Measurements from ENCODE around the gene FGD5. TPM values are rescaled to one million over a fixed set of nuclear protein-coding genes. Genes with fewer than 3 reads are reported as not detected.

FGD5 gene
- total and polyA plus RNA-seq, 2 experiments from 2014 or later: 7.4 to 12.2 TPM

DNA sequence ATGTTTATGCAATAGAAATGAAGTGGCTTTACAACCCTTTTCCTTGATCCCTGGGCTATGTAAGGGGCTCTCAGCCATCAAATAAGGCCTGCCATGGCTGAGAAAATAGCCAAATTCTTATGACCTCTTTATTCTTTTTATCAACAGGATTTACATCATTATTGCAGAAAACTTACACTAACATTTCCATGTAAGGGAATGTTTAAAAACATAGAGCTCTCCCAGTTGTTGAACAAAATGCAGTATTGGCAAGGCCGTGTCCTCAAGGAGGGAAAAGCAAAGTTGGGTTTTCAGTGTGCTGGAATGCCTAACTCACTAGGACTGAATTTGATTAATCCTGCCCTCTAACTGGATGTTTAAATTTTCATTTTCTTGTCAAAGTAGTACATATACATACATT, 150.9 kb downstream of the FGD5 start:
- Histone ChIP-seq H3K9me2 (ENCODE audit: insufficient read depth) (no peaks in the 10 kb centered on the region), H2AFZ (no peak overlapping the region), H3K4me1 (ENCODE audit: insufficient read depth) (no peaks in the 10 kb centered on the region), H4K20me1 (replicated peaks; ENCODE audit: insufficient read depth) (peaks cover 12% of the 10 kb centered on the region; the same call in 1 of the 2 replicates), H3F3A (replicated peaks; ENCODE audit: low read depth) (no peaks in the 10 kb centered on the region), H3K27ac (ENCODE audit: low read depth) (no peak overlapping the region), H3K36me3 (ENCODE audit: insufficient read depth) (no peaks in the 10 kb centered on the region), H3K27me3 (ENCODE audit: insufficient read depth) (no peaks in the 10 kb centered on the region), H3K4me2 (no peak overlapping the region), H3K79me2 (replicated peaks; ENCODE audit: insufficient read depth) (peaks cover 88% of the 10 kb centered on the region), H3K4me3 (no peak overlapping the region)
- Mint-ChIP-seq H3K4me1 (no peaks in the 10 kb centered on the region), H3K9me3 (peaks cover 4% of the 10 kb centered on the region; the same call in 1 of the 3 replicates), H3K36me3 (ENCODE audit: low read depth) (peaks cover 57% of the 10 kb centered on the region), H3K27me3 (ENCODE audit: insufficient read depth, low read depth, poor library complexity) (no peaks in the 10 kb centered on the region), H3K4me3 (no peak overlapping the region), H3K27ac (no peak overlapping the region)
- DNase-seq (ENCODE audit: low spot score): no peak
- no peak for ATAC-seq
- TF ChIP-seq CREB1 (CRISPR knock-in tag; IDR thresholded peaks at IDR 0.05; ENCODE audit: low read depth) (no peak), ZNF114 (CRISPR knock-in tag; IDR thresholded peaks at IDR 0.05) (no peak), NANOG (IDR thresholded peaks at IDR 0.05; ENCODE audit: borderline replicate concordance) (no peak)
- TF ChIP-seq, protein P1, sequence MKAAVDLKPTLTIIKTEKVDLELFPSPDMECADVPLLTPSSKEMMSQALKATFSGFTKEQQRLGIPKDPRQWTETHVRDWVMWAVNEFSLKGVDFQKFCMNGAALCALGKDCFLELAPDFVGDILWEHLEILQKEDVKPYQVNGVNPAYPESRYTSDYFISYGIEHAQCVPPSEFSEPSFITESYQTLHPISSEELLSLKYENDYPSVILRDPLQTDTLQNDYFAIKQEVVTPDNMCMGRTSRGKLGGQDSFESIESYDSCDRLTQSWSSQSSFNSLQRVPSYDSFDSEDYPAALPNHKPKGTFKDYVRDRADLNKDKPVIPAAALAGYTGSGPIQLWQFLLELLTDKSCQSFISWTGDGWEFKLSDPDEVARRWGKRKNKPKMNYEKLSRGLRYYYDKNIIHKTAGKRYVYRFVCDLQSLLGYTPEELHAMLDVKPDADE (IDR thresholded peaks at IDR 0.05): no peak
- TF ChIP-seq, protein P2, sequence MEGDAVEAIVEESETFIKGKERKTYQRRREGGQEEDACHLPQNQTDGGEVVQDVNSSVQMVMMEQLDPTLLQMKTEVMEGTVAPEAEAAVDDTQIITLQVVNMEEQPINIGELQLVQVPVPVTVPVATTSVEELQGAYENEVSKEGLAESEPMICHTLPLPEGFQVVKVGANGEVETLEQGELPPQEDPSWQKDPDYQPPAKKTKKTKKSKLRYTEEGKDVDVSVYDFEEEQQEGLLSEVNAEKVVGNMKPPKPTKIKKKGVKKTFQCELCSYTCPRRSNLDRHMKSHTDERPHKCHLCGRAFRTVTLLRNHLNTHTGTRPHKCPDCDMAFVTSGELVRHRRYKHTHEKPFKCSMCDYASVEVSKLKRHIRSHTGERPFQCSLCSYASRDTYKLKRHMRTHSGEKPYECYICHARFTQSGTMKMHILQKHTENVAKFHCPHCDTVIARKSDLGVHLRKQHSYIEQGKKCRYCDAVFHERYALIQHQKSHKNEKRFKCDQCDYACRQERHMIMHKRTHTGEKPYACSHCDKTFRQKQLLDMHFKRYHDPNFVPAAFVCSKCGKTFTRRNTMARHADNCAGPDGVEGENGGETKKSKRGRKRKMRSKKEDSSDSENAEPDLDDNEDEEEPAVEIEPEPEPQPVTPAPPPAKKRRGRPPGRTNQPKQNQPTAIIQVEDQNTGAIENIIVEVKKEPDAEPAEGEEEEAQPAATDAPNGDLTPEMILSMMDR (conservative IDR thresholded peaks at IDR 0.05; ENCODE audit: low read depth in 2 of 2): no peak

DNA sequence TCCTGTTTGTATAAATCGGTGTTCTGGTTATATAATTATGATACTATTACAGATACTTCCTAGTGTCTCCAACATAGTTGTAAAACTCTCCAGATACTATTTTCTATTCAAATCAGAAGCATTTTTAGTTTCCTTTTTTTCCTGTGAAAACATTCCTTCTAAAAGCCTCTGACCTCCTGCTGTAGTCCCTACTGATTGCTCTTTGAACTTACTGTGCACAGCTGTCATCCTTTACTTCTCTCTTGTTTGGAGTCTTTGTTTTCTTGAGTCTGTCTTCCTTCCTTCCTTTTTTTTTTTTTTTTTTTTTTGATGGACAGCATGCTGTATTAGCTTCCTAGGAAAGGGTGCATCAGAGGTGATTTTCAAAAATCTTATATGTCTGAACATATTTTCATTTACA, 157.6 kb downstream of the FGD5 start:
- Histone ChIP-seq H3K36me3 (ENCODE audit: insufficient read depth) (no peaks in the 10 kb centered on the region), H3K9me2 (ENCODE audit: insufficient read depth) (no peaks in the 10 kb centered on the region), H3K4me2 (no peak overlapping the region), H4K20me1 (replicated peaks; ENCODE audit: insufficient read depth) (peaks cover 38% of the 10 kb centered on the region; the same call in 1 of the 2 replicates), H3K27ac (ENCODE audit: low read depth) (no peak overlapping the region), H2AFZ (no peak overlapping the region), H3K4me3 (no peak overlapping the region), H3F3A (replicated peaks; ENCODE audit: low read depth) (no peaks in the 10 kb centered on the region), H3K27me3 (ENCODE audit: insufficient read depth) (no peaks in the 10 kb centered on the region), H3K4me1 (ENCODE audit: insufficient read depth) (no peaks in the 10 kb centered on the region), H3K79me2 (replicated peaks; ENCODE audit: insufficient read depth) (peaks cover 95% of the 10 kb centered on the region)
- Mint-ChIP-seq H3K36me3 (ENCODE audit: low read depth) (peaks cover 20% of the 10 kb centered on the region), H3K27me3 (ENCODE audit: insufficient read depth, low read depth, poor library complexity) (no peaks in the 10 kb centered on the region), H3K9me3 (no peaks in the 10 kb centered on the region), H3K27ac (no peak overlapping the region), H3K4me3 (no peak overlapping the region), H3K4me1 (peaks cover 2% of the 10 kb centered on the region; the same call in 1 of the 3 replicates)
- DNase-seq (ENCODE audit: low spot score) (no peak), ATAC-seq (no peak)
- TF ChIP-seq JUNB (IDR thresholded peaks at IDR 0.05; ENCODE audit: unreplicated experiment) (no peak), STAT1 (IDR thresholded peaks at IDR 0.05; ENCODE audit: unreplicated experiment) (no peak), ZNF331 (CRISPR knock-in tag; IDR thresholded peaks at IDR 0.05; ENCODE audit: low read depth) (no peak), CREB1 (CRISPR knock-in tag; IDR thresholded peaks at IDR 0.05; ENCODE audit: low read depth) (no peak), EZH2phosphoT487 (IDR thresholded peaks at IDR 0.05; ENCODE audit: unreplicated experiment) (no peak), NANOG (IDR thresholded peaks at IDR 0.05; ENCODE audit: borderline replicate concordance) (no peak), POLR2AphosphoS5 (IDR thresholded peaks at IDR 0.05; ENCODE audit: low read depth) (no peak), EZH2 (IDR thresholded peaks at IDR 0.05; ENCODE audit: low read depth, unreplicated experiment) (no peak)
- TF ChIP-seq, protein P2 (conservative IDR thresholded peaks at IDR 0.05; ENCODE audit: low read depth in 2 of 2): no peak
- TF ChIP-seq, protein P3, sequence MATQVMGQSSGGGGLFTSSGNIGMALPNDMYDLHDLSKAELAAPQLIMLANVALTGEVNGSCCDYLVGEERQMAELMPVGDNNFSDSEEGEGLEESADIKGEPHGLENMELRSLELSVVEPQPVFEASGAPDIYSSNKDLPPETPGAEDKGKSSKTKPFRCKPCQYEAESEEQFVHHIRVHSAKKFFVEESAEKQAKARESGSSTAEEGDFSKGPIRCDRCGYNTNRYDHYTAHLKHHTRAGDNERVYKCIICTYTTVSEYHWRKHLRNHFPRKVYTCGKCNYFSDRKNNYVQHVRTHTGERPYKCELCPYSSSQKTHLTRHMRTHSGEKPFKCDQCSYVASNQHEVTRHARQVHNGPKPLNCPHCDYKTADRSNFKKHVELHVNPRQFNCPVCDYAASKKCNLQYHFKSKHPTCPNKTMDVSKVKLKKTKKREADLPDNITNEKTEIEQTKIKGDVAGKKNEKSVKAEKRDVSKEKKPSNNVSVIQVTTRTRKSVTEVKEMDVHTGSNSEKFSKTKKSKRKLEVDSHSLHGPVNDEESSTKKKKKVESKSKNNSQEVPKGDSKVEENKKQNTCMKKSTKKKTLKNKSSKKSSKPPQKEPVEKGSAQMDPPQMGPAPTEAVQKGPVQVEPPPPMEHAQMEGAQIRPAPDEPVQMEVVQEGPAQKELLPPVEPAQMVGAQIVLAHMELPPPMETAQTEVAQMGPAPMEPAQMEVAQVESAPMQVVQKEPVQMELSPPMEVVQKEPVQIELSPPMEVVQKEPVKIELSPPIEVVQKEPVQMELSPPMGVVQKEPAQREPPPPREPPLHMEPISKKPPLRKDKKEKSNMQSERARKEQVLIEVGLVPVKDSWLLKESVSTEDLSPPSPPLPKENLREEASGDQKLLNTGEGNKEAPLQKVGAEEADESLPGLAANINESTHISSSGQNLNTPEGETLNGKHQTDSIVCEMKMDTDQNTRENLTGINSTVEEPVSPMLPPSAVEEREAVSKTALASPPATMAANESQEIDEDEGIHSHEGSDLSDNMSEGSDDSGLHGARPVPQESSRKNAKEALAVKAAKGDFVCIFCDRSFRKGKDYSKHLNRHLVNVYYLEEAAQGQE (IDR thresholded peaks at IDR 0.05; ENCODE audit: unreplicated experiment): no peak
- TF ChIP-seq, protein P1 (IDR thresholded peaks at IDR 0.05): no peak
